ENCODE data around the gene LTBP3.

DNA sequence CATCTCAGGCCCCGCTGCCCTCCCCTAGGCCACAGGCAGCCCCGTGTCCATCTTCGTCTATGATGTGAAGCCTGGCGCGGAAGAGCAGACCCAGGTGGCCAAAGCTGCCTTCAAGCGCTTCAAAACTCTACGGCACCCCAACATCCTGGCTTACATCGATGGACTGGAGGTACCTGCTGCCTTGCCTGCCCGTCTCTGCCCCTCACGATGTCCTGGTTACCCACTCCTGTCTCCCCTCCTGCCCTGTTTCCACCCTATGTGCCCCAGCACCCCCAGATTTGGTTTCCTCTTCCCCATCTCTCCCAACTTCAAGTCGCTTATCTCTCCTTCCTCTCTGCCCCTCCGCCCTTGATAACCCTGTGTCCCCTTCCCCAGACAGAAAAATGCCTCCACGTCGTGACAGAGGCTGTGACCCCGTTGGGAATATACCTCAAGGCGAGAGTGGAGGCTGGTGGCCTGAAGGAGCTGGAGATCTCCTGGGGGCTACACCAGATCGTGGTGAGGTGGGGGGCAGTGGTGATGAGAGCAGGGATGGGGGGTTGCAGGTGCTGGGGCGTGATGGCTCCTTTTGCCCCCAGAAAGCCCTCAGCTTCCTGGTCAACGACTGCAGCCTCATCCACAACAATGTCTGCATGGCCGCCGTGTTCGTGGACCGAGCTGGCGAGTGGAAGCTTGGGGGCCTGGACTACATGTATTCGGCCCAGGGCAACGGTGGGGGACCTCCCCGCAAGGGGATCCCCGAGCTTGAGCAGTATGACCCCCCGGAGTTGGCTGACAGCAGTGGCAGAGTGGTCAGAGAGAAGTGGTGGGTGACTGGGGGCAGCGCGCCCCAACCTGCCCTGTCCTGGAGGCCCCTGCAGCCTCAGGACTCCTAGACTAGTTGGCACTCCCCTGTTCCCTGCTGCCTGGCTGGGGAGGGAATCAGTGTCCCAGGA, 32.3 kb downstream of the LTBP3 start:
- TF ChIP-seq, protein P1, sequence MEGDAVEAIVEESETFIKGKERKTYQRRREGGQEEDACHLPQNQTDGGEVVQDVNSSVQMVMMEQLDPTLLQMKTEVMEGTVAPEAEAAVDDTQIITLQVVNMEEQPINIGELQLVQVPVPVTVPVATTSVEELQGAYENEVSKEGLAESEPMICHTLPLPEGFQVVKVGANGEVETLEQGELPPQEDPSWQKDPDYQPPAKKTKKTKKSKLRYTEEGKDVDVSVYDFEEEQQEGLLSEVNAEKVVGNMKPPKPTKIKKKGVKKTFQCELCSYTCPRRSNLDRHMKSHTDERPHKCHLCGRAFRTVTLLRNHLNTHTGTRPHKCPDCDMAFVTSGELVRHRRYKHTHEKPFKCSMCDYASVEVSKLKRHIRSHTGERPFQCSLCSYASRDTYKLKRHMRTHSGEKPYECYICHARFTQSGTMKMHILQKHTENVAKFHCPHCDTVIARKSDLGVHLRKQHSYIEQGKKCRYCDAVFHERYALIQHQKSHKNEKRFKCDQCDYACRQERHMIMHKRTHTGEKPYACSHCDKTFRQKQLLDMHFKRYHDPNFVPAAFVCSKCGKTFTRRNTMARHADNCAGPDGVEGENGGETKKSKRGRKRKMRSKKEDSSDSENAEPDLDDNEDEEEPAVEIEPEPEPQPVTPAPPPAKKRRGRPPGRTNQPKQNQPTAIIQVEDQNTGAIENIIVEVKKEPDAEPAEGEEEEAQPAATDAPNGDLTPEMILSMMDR (IDR thresholded peaks at IDR 0.05): no peak
- TF ChIP-seq POLR2A (IDR thresholded peaks at IDR 0.05): no peak
